ENCODE results near the gene BSX.

Gene BSX

DNA sequence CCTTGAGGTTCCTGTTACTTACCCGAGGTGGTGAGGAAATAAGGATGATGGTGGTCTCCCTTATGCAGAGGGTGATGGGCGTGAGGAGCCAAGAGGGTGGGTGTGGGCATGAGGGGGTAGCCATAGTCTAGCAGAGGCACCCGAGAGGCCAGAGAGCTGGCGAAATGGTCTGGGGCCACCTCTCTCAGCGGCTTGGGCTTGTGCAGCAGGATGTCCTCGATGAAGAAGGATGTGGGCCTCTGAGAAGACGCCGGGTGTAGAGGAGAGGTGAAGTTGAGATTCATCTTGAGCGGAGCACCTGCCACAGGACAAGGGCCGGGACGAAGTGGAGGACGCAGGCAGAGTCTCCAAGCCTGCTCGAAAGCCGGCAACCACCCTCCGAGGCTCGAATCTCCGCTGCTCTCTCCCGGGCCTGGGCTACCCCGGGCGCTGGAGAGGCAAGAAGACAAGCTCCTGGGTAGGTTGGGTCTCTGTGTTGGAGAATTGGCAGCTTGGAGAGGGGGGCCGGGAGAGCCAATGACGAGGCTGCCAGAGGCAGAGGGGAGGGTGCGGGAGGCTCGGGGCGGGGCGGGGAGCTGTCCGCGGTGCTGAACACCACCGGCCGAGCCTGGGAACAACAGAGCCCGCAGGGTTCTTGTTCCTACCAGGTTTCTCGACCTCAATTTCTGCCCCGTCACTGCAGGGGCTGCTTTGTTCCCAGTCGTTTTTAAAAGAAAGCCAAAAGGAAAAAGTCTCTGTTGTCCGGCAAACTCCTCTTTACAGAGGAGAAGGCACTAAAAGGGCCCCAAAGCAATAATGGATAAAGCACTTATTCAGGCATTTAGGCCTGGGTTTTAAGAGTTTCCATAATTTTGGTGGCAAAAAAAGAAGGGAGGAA lies at the start of gene BSX:
Gene BSX (minus strand): TSS at position 447 of the 877 bp plus-strand sequence. CDS start 163 bp downstream, at position 284.
- FAIRE-seq: no peak

DNA sequence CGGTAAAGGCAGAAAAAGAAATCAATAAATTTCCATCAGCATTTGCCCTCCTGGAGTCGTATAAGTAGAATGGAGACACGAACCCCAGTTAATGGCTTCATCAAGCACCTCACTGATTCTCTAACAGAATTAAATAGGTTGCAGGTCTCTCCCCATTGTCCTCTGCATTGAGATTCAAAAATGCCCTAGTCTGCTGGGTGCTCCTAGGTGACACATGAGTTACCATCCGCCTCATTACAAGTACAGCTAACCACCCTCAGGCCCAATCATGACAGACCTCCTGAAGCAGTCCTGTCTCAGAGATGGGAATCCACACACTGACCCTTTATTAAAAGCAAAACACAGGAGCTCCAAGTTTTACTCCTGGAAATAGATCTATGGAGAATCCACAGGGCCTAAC lies 48.9 kb upstream of the BSX start:
- FAIRE-seq: no peak

DNA sequence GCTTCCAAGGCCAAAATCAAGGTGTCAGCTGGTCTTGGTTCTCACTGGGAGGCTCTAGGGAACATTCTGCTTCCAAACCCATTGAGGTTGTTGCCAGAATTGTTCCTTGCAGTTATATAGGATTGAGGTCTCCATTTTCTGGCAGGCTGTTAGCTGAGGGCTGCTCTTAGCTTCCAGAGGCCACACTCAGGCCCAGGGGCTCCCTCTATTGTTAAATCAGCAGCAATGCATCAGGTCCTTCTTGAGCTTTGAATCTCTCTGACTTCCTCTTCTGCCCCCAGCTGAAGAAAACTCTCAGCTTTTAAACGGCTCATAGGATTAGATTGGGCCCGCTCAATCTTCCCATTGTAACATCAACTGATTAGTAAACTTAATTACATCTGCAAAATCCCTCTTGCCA lies 39.3 kb upstream of the BSX start:
- FAIRE-seq: no peak

DNA sequence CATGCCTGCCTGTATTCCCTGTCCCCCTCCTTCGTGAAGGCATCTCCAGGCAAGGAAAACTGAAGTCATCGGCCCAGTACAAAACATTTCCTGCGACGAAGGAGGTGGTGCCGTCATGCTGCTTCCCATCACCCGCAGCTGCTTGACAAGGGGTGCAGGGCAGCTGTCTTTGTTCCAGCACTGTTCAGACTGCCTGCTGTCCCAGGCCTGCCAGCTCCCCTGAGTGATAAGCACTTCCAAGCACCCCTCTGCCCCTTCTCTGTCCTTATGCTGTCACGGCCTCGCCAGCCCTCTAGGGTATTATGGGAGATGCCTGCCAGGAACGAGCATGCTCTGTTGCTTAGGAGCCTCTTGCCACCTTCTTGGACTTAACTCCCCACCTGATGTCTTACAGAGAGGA lies 37.1 kb upstream of the BSX start:
- FAIRE-seq: no peak

DNA sequence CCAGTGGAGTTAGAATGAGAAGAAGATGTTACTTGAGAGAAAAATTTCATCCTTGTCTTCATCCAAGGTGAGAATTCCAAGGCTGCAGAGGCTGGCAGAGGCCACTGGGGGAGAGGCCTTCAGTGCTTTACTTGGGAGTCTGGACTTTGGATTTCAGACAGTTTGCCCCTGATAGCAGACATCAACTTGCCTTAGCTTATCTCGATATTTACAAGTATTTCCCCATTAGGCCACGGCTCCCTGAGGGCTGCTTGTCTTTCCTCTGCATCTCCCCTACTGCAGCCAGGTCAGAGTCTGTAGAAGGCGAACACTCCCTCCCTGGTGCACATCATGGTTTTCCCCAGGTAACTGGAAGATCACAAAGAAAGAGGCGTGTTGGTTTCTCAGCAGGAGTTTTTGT lies 29.9 kb upstream of the BSX start:
- no peak for FAIRE-seq

DNA sequence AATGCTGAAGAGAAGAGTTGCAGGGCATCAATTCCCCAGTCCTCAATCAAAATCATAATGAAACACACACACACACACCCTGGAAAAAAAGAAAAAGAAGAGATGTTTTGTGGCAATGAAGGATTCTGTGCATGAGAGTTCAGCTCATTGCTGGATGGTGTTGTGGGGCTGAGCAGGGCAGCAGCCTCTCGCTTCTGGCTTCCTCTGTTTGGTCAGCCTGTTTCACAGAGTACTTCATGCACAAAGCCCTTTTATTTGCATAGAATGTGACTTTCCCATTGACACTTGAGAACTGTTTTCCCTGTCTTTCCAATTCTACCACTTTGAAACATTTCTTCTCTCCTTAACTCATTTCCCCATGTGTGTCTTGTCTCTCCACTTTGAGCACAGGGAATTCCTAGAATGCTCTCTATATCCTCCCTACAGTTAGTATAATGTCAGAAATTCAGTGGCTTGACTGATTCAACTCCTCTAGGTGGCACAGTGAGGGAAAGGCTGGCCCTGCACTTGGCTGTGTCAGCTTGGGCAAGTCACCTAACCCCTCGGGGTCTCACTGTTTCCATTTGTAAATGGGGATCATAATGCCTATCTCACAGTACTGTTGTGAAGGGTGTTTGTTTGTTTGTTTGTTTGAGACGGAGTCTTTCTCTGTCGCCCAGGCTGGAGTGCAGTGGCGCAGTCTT lies 25.4 kb upstream of the BSX start:
- FAIRE-seq: no peak

DNA sequence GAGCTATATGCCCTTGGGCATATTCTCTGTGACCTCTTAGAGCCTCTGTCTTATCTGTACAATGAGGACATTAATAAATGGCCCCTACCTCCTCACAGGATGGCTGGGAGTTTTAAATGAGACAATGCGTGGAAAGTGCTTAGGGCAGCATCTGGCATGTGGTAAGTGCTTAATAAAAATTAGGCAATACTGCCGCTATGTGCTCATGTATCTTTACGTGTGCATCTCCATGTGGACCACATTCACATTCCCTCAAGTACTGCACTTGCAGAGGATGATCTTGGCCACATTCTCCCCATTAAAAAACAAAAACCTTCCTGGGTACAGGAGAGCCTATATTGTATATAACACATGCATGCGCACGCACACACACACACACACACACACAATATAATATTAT lies 19.1 kb upstream of the BSX start:
- no peak for FAIRE-seq

DNA sequence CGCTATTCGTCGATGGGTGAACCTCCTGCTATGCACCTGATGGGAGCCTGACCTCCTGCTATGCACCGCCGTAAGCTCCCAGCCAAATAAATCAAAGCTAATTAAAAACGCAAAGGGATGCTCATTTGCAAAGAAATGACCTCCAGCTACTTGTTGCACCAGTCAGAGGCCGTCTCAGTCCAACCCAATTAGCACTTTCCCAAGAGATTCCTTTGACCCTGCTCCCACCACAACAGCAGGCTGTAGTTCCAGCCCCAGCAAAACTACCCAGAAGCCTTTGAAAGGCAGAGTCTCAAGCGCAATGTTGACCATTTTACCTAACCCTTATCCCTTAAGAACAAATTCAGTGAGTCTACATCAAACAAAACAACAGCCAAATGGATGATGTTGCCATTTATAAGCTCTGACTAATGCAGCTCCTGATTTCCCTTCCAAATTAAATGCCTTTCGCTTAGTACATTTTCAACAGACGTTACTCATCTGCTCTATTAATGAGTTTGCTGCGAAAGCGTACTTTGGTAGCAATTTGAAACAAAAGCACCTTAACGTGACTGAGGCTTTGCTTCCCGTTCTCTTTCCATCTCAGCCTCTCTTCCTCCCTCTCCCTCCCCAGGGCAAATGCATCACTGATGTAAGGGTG lies 17.2 kb upstream of the BSX start:
- FAIRE-seq: no peak

DNA sequence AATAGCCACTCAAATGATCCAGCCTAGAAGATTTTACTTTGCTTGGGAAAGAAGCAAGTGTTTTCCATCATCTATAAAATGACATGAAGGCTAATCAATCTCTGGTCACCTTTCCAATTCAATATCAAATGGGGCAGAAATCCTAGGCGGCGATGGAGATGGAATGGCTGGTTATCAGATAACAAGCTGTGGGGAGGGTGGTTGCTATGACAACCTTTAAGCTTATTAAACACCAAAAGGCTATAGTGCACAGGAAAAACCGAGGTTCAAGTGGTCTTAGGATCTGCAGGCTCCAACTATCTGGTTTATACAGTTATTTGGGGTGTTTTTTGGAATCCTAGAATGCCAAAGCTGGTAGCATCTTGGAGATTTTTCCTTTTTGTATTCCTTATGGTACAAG lies 13.9 kb upstream of the BSX start:
- FAIRE-seq: no peak

DNA sequence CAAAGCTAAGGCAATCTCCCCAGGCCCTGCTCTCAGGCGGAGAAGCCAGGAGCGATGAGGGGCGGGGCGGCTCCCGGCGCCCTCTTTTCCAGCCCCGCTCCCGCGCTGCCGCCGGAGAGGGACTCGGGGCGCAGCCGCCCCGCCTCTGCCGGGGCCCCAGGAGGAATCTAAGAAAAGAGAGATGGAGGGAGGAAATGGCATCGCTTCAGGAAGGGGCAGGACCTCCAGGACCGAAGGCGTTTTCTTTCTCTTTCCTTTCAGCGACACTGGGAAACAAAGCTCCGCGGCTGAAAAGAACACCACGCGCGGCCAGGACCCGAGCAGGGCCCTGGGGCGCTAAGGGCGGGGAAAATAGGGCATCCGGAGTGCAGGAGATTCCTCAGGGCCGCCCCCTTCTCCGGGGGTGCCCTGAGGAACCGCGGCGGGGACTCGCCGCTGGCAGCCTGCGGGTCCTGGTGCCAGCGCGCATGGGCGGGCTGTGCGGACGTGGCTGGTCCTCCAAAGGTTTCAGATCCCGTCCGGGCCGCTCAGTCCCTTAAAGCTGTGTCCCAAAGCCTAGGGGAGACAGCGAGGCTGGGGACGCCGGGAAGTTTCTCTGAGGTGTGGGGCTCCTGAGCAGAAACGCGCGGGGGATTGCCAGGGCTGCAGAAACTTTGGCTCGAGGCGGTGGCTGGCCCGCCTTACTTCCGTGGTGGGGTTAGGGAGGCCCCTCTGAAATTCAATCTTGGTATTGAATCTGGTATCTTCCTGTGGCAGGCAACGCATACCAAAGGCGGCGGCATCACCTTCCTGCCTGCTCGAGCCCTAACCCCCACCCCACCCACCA lies 2.8 kb upstream of the BSX start:
- no peak for FAIRE-seq

DNA sequence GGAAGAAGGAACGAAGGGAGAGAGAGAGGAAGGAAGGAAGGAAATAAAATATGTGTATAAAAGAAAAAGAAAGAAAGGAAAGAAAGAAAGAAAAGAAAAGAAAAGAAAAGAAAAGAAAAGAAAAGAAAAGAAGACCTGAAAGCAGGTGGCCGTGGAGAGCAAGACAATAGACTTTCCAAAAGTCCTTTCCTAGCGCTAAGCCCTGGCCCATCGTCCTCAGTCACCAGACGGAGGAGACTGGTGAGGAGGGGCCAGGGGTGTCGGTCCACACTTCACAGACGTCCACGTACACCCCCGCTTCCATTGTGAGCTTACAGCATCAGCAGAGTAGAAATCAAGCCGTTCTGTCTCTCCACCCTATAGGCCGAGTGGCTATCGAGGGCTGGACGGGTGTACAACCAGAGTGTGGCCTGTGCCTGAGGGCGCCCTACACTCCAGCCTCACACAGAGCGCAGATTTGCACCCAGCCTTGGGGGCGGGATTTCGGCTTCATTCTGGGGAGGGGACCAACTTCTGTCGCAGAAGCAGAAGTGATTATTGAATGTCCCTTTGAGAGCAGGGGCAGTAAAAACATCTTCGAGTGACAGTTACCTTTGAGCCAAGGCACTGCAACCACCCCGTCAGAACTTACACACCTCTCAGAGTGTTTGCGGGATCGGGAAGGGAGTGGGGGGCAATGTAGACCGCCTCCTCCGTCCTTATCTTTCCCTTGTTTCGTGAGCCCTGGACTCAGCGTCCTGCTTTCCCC lies 2.0 kb upstream of the BSX start:
- no peak for FAIRE-seq

DNA sequence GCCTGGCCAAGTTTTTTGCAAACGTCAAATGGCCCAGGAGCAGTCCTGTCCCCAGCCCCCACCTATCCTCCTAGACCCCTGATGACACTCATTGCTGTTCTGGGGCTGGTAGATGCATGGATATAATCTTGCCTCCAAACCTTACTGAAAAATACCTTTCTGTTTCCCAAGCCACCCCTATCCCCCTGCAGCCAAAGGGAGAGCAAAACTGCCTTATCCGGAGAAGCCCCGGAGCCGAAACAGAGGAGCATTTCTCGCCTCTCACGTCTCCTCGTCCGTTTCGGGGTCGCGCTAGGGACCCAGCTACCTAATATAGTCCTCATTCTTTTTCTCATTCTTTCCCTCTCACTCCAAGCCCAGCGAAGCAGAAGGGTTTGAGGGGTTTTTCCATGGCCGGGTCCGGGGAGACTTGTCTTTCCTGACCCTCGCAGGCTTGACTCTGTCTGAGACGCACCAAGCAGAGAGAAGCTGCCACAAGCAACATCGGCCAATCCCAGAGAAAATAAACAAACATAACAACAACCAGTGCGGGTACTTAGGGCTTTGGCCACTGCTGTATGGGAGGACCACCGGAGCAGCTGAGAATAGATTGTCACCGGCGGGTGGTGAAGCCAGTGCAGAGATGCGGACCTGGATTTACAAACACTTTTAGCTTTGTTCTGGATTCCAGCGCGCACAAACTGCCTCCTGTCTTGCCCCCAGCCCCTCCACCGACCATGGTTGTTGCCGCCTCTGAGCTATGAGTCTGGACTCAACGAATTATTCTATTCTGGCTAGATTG lies 1.6 kb downstream of the BSX start:
- FAIRE-seq: no peak

DNA sequence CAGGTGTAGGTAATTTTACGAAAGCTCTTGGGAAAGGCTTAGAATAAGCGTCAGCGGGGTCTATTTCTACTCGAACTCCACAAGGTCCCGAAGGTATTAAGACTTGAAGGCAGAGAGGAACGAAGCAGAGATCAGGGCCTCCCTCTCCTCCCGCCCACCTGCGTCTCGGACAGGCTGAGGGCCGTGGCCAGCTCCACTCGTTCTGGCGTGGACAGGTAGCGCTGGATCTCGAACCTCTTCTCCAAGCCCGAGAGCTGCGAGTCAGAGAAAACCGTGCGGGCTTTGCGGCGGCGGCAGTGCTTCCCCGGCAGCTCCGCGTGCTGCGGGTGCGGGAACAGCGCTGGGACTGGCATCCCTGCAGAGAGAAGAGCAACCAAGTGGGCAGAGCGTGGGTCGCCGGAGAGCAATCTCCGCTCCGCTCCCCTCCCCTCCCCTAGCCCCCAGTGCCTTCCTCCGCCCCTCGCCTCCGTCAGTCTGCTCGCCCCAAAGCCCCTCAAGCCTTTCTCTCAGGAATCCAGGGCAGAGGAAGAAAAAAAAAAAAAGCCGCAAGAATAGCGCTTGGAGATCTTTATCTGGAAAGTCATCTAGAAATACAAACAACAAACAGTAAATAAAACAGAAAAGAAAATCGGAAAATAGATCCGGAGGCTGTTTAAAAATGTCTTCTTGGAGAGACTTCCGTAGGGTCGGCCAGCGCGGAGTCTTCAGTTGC lies 2.4 kb downstream of the BSX start:
- no peak for FAIRE-seq

DNA sequence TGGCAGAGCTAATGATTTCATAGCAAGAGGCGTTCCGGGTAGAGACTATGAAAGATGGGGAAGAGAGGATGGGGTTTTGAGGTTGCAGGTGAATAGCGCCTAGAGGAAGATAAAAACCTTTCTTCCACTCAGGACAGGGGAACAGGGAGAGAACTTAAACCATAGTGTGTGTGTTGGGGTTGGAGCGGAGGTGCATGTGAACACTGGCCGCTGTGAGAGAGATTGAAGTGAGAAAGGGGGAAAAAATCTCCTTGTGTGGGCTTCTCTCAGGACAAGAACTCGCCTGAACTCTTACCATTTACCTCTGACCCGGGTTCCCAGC lies 3.4 kb downstream of the BSX start:
- no peak for FAIRE-seq

DNA sequence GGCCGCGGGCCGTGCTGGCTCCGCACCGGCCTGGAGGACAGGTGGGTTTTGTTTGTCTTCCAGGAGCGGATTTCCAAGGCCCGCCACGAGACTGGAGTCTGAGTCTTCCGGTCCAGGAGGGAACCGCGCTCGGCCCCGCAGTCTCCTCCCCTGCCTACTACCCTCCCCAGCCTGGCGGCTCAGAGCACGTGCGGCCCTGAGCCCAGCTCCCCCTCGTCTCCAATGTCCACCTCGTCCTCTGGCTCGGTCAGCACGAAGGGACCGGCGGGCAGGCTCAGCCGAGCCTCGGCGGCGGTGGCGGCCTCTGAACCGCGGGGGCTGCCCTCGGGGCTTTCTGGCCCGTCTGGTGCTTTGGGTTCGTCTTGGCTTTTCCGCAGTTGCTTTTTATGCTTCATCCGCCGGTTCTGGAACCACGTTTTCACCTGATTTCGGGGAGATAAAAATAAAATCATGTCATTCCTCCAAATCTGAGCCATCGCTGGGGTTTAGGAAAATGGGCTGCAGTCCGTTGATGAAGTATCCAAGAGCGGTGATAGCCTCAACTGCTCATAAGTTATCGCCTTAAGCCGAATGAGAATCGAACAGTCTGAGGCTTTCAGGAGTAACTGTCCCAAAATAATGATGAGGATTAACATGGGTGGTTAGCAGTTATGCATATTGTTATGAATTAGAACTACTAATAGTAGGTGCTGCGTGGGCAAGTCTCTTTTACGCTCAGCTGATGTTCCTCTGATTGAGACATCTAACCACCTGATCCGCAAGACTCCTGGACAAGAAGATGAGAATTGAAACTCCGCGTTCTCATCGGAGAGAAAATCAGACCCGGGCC lies 4.0 kb downstream of the BSX start:
- FAIRE-seq: no peak

DNA sequence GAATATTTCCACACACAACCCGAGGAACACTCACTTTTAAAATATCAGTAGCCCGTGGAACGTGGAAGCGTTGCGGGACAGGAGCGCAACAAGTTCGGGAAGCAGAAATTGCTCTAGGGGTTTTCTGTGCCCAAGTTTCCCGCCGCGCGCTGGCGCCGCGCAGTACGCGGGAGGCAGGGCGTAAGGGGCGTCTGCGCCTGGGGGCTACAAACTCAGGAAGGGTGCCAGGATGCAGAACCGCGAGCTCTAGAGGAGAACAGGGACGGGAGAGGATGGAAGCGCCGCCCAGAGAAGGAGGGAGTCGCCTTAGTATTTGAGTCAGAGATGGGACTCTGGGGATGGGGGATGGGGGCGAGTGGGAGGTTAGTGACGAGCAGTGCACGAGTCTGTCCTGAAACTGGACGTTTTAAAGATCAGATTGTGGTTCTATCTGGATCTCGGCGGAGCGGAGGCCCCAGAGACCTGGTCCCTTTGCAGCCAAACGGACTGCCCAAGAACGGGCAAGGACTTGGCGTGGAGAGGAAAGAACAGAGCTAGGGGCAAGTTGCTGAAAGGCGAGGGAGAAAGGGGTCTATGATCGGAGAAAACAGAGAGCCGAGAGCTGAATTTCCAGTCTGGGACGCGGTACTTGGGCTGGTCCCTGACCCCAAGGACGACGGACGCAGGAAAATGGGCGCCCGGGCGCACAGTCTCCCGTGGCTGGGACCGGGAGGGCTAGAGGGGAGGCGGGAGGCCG lies 4.7 kb downstream of the BSX start:
- FAIRE-seq: no peak

DNA sequence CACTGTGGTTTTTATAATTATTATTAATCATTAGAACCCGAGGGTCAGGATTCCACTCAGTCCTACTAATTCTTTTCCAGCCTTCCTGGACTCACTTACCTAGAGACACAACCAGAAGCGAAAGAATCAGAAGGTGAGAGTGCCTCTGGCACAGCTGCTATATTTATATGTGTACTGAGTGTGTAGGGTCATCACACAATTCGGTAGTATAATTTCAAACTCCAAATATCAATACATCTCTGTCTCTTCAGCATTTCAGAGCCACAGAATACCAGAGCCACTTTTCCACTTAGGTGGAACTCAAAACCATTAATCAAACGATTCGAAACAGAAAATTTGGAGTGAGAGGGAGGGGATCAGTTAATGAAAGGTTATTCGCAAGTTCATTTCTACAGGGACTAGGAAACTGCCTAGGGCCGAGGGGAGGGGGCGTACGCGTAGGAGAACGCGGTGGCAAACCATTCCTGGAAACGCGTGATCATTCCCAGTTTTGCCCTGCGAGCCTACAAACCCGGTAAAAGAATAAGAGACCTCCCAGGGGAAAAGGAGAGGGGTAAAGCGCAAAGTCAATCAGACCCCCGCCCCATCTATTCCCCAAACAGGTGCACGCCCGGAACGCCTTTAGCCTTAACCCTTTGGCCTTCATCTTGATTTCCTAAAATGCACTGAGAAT lies 5.4 kb downstream of the BSX start:
- FAIRE-seq: no peak

DNA sequence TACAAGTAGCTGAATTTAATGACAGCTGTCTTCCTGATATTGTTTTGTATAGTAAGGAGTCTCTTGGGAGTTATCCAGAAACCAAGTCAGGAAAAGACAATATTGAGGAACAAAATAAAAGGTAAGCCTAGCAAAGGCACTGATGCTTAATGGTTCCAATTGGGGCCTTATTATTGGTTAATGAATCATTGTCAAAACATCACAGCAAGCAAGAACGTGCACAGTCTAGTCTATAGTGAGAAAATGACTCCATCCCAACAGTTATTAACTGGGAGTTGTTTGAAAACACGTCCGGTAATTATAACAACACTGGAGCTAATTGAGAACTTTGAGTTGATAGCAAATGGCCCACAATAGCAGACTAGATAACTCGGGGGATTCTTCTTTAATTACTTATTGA lies 17.7 kb downstream of the BSX start:
- no peak for FAIRE-seq

DNA sequence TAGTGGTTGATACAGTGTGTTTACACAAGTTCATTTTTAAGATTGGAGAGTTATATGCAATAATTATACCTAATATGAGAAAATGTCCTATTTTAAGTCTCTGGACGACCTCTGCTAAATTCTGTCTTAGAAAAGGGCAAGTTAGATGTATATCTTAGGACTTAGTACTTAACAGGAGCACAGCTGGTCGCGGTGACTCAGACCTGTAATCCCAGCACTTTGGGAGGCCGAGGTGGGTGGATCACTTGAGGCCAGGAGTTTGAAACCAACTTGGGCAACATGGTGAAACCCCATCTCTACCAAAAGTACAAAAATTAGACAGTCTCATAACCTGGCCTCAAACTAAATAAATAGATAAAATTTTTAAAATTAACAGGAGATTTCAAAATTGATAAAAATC lies 27.2 kb downstream of the BSX start:
- FAIRE-seq: no peak

All from islet of Langerhans (tissue), 1 donor.